Measurements from ENCODE around the gene LPP.

Gene LPP

DNA sequence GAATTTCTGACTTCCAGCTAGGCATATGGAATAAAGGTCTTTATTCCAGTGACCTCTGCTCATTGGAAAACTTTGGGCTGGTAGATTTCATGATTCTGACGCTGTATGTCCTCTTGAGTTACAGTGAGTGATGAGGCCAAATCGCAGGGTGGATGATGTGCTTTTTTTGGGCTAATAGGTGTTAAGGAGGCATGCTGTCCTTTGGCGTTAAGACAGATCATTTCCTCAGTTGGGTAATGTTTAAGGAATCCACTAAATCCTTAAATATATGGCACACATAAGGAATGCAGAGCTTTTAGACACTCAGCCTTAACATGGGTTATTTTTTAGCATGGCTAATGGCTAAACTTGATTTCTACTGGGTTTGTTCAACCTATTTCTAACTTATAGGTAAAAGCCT, 87.9 kb downstream of the LPP start:
- peaks cover 1% of the 10 kb centered on the region for H3K36me3 Mint-ChIP-seq (ENCODE audit: low read depth)
- DNase-seq (no peak), ATAC-seq (no peak)
- no peaks in the 10 kb centered on the region for H3K27me3 Mint-ChIP-seq
- peaks cover 44% of the 10 kb centered on the region for H3K4me1 Mint-ChIP-seq
- H3K9me3 Mint-ChIP-seq, result no peaks in the 10 kb centered on the region
- H3K4me3 Mint-ChIP-seq, result no peak overlapping the region
- H3K27ac Mint-ChIP-seq, result peak overlapping the region; percentile 74

DNA sequence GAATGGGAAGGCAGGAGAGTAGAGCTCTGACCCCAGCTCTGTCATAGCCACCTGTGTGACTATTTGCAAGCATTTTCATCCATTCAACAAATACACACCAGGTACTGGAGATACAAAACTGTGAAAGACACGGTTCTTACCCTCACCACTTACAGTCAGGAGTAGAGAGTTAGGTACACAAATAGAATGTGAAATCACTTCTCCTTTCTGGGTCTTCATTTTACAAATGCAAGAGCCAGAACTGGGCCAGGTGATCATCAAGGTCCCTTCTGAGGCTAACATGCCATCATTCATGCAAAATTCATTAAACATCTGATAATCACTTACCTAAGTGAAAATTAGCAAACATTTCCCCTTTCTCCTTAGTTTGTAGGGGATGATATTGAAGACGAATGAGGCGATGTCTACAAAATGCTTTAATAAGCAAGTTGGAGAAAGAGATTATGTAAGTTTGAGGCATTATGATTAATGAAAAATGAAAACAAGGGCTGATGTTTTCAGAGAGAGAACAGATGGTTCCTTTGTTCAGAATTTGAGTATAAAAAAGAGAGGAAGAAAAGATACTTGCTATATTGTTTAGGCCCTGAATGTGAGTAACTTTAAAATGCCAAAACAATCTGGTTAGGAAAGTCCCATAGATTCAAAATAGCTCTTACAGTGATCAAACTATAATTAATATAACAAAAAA, 88.6 kb downstream of the LPP start:
- no peaks in the 10 kb centered on the region for H3K36me3 Mint-ChIP-seq (ENCODE audit: low read depth)
- peaks cover 38% of the 10 kb centered on the region for H3K4me1 Mint-ChIP-seq
- ATAC-seq (no peak), DNase-seq (no peak)
- H3K4me3 Mint-ChIP-seq, result peak overlapping the region; percentile 10
- peak overlapping the region; percentile 74 for H3K27ac Mint-ChIP-seq
- H3K9me3 Mint-ChIP-seq, result no peaks in the 10 kb centered on the region
- no peaks in the 10 kb centered on the region for H3K27me3 Mint-ChIP-seq

DNA sequence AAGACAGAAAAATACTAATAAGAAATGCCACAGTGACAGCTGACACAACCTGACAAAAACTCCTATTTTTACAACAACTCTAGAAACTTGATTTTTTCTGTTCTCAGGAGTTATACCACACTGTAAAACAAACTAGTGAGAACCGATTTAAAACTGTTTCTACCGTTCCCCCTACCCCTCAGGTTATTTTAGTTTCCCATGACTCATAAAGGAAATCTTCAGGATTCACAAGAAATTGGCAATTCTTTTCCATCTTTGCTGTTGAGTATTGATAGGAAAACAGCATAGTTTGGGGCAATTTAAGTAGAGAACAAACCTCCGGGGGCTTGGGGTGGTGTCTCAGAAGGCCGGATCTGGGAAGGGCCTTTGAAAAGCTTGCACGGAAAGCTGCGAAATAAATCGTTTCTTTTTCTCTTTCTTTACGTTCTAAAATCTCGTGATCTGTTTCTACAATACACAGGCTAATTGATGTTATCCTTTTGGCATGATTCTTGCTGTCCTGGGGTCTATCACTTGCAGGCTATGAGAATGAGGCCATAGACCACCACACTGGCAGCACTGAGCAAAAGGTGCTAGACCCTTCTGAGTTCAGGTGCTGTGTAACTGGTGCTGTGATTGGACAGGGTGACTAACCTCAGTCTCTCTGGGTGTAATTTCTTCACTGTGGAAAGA, 89.3 kb downstream of the LPP start:
- Mint-ChIP-seq H3K4me3 (no peak overlapping the region), H3K27ac (peak overlapping the region; percentile 74), H3K27me3 (no peaks in the 10 kb centered on the region), H3K9me3 (no peaks in the 10 kb centered on the region), H3K4me1 (peaks cover 34% of the 10 kb centered on the region), H3K36me3 (ENCODE audit: low read depth) (no peaks in the 10 kb centered on the region)
- DNase-seq (no peak), ATAC-seq (no peak)

DNA sequence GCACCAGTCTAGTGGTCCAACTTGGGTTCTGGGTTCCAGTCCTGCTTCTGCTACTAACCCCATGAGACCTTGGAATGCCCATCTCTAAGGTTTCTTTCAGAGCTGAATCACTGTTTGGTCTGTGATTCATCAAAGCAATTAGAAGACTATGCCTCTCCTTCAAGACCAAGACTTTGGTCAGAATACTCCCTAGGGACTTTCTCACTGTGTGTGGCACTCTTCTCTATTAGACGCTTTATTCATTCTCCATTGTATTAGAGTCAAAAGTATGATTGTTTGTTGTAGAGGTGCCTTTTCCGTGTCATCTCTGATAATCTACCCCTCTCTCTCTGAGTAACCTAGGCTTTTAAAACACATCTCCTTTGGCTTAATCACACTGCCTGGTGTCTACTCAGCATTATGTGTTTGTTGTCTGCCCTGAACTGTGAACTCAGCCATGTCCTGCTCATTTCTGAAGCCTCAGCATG, 90.5 kb downstream of the LPP start:
- Mint-ChIP-seq H3K4me3 (no peak overlapping the region), H3K4me1 (peaks cover 32% of the 10 kb centered on the region), H3K36me3 (ENCODE audit: low read depth) (no peaks in the 10 kb centered on the region), H3K9me3 (no peaks in the 10 kb centered on the region), H3K27me3 (no peaks in the 10 kb centered on the region), H3K27ac (no peak overlapping the region)
- DNase-seq, result no peak
- peak; percentile 72 for ATAC-seq

DNA sequence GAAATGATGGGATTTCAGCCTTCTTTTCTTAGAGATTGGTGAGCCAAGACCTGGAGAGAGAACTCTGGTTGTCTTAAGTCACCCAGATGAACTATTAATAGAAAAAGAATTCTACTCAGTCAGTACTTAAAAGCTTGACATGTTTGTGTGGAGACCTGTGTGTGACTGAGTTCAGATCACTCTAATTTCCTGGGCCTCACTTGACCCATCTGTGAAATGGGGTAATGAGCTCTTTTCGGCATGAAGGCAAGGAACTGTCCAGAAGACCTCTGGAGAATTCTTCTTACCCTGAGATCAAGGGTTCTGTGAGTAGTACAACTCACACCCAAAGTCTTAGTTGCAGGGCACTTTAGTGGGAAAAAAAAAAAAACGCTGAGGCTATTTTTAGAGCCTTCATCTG, 92.9 kb downstream of the LPP start:
- Mint-ChIP-seq H3K4me1 (peaks cover 32% of the 10 kb centered on the region), H3K4me3 (no peak overlapping the region), H3K27me3 (no peaks in the 10 kb centered on the region), H3K36me3 (ENCODE audit: low read depth) (peaks cover 2% of the 10 kb centered on the region), H3K27ac (no peak overlapping the region), H3K9me3 (peaks cover 3% of the 10 kb centered on the region)
- DNase-seq (no peak), ATAC-seq (no peak)

DNA sequence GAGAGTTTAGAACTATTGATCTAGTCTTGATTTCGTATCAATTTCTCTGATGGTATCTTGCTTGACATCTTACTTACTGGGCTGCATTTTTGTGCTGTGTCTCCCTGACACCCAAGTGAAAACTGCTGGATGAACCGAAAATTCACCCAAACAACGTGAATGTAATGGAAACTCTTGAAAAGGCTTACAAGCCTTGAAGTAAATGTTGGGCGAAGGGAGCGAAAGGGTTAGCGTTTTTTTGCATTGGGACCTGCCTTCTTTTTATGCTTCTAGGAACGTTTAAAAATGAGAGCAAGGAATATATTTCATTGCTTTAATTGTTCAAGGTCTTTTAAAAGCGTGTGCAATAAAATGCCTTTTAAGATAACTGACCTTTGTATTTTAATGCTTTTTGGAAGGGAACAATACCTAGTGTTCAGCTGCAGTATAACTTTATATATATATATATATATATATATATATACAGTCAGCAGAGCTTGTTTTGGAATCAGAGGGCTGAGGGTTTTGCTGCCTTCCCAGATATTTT, 94.1 kb downstream of the LPP start:
- no peaks in the 10 kb centered on the region for H3K27me3 Mint-ChIP-seq
- peaks cover 7% of the 10 kb centered on the region for H3K36me3 Mint-ChIP-seq (ENCODE audit: low read depth)
- H3K27ac Mint-ChIP-seq, result no peak overlapping the region
- H3K4me1 Mint-ChIP-seq, result peaks cover 25% of the 10 kb centered on the region
- ATAC-seq (no peak), DNase-seq (no peak)
- peaks cover 8% of the 10 kb centered on the region for H3K9me3 Mint-ChIP-seq
- H3K4me3 Mint-ChIP-seq, result no peak overlapping the region

DNA sequence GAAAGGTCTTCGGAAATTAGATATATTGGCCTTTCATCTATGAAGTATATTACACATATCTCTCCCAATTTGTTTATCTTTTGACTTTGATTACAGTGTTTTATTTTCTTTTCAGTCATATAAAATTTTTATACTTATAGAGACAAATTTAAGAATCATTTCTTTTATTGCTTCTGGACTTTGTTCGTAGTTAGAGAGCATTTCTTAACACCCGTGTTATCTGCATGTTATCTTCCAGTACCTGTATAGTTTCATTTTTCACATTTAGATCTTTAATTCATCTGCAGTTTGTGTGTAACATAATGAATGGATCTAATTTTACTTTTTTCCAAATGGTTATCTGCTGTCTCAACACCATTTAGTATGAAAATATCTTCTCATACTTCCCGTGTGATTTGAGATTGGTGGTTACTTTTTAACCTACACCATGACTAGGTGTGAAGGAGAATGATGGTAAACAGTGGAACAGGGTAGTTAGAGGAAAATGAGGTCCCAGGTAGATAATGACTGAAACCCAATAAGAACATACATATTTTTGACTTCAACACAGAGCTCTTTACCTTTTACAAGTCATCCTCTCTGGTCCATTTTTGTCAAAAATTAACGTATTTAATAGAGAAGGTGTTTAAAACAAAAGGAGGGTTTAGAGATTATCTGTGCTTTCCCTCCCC, 99.3 kb downstream of the LPP start:
- DNase-seq (no peak), ATAC-seq (no peak)
- H3K36me3 Mint-ChIP-seq (ENCODE audit: low read depth), result peaks cover 20% of the 10 kb centered on the region
- peak overlapping the region; percentile 87 for H3K27ac Mint-ChIP-seq
- H3K4me1 Mint-ChIP-seq, result peaks cover 45% of the 10 kb centered on the region
- no peak overlapping the region for H3K4me3 Mint-ChIP-seq
- H3K27me3 Mint-ChIP-seq, result no peaks in the 10 kb centered on the region
- H3K9me3 Mint-ChIP-seq, result peaks cover 13% of the 10 kb centered on the region

DNA sequence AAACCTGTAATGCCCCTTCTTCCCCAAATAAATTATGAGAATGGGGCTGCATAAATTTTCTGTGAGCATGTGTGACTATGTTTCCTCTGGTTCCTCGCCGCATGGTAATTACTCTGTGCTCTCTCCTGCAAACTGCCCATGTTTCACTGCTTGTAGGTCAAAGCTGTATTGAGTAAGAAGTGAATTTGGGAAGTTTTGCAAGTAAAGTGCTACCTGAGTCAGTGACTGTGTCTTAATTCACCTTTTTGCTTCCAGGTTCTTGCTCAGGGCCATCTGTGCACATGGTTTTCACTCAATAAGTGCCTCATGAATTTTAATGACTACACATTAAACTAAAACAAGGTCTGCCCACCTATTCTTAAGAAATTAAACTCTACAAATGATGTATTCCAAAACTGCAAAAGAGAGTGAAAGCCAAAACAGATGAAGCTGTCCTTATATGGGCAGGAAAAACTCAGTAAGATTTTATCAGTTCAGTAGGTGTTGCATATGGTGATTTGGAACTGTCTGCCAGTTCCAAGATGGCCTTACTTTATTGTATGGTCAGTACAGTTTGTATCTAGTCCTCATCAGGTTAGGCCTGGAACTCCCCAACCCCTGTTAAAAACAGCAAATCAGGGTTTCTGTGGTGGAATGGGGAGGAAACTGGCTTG, 100.0 kb downstream of the LPP start:
- Mint-ChIP-seq H3K9me3 (peaks cover 13% of the 10 kb centered on the region), H3K4me1 (peaks cover 45% of the 10 kb centered on the region), H3K27ac (peak overlapping the region; percentile 87), H3K27me3 (no peaks in the 10 kb centered on the region), H3K36me3 (ENCODE audit: low read depth) (peaks cover 20% of the 10 kb centered on the region), H3K4me3 (no peak overlapping the region)
- DNase-seq, result no peak
- peak; percentile 77 for ATAC-seq

DNA sequence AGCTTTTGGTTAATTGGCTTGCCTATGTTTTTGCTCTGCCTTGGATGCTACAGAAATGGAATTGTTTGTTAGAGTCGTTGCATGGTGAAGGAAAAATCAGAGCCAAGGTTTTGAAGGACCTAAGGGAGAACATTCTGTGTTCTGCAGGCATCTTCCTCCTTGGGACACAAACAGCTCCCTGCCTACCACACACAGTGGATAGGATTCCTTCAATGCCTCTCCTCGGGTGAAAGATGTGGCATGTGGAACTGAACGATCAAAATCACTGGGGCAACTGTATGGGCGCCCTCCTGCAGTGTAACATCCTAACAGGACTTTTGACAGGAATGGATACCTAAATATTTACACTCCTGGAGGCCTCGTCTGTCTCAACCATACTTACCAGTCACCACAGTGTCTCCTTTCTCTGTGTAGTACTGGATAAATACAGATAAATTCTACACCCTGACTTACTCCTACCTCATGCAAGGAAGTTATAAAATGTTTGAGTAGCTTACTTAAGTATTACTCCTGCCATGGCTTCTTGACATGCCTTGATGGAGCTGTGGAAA, 100.6 kb downstream of the LPP start:
- Mint-ChIP-seq H3K4me3 (no peak overlapping the region), H3K36me3 (ENCODE audit: low read depth) (peaks cover 20% of the 10 kb centered on the region), H3K27me3 (no peaks in the 10 kb centered on the region), H3K27ac (peak overlapping the region; percentile 87), H3K4me1 (peaks cover 45% of the 10 kb centered on the region), H3K9me3 (peaks cover 13% of the 10 kb centered on the region)
- ATAC-seq (no peak), DNase-seq (no peak)

DNA sequence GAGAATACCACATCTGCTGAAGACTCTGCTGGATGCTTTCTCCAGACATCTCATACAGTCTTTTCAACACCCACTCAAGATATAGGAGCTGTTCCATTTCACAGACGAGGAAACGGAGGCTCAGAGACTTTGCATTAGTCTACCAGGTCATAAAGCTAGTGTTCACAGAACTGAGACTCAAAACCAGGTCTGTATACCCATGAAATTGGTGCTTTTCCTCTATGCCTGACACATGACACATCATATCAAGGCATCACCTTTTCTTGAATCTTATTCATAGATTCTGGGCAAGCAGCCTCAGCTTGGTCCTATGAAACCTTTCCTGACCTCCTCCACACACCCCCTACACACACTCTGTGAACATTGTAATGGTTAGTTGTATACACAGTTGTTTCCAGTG, 101.2 kb downstream of the LPP start:
- H3K27me3 Mint-ChIP-seq, result no peaks in the 10 kb centered on the region
- H3K4me3 Mint-ChIP-seq, result no peak overlapping the region
- ATAC-seq (peak; percentile 35), DNase-seq (no peak)
- peaks cover 45% of the 10 kb centered on the region for H3K4me1 Mint-ChIP-seq
- H3K36me3 Mint-ChIP-seq (ENCODE audit: low read depth), result peaks cover 20% of the 10 kb centered on the region
- no peak overlapping the region for H3K27ac Mint-ChIP-seq
- H3K9me3 Mint-ChIP-seq, result peaks cover 13% of the 10 kb centered on the region

DNA sequence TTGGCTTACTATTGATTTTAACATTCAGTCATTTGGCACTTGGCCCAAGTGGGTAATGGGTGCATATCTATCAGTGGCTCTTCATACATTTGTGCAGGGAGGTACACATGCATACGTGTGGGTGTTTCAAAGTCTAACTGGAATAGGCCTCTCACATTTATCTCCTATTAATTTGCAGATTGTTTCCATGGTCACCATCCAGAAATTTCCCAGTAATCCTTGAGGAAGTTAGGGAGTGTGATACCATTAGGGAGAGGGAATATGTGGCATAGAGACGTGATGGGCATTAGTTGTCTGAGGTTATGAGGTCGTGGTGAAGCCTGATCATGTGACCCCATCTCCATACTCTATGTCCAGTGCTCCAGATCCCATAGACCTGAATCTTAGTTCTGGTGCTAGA, 102.8 kb downstream of the LPP start:
- no peak overlapping the region for H3K4me3 Mint-ChIP-seq
- H3K27me3 Mint-ChIP-seq, result no peaks in the 10 kb centered on the region
- ATAC-seq, result no peak
- H3K4me1 Mint-ChIP-seq, result peaks cover 42% of the 10 kb centered on the region
- H3K36me3 Mint-ChIP-seq (ENCODE audit: low read depth), result peaks cover 21% of the 10 kb centered on the region
- no peak for DNase-seq
- no peak overlapping the region for H3K27ac Mint-ChIP-seq
- peaks cover 10% of the 10 kb centered on the region for H3K9me3 Mint-ChIP-seq

DNA sequence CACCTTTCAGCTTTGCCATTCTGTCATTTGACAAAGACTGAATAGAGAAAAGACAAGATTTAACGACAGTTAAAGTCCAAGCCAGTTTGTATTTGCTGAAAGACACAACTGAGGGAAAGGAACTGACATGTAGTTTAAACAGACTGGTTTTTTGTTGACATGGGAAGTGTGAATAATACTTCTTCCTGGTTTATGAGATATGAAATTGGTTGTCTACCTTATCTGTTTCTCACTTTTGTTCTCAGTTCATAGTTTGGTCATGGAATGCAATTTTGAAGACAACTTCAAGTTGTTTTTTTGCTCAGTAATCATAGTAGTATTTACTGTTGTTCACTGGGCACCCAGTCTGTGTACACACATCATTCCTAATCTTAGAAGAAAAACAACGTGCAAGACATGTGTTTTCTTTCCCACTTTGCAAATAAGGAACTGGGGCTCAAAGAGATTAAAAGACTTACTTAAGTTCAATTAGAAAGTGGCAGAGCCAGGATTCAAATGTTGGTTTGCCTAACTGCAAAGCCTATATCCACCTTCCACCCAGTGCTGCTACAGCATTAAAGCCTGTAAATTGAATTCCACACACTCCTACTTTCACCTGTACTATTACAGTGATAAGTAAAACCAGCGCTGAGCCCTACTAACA, 103.5 kb downstream of the LPP start:
- no peak for DNase-seq
- Mint-ChIP-seq H3K27ac (peak overlapping the region; percentile 48), H3K36me3 (ENCODE audit: low read depth) (peaks cover 18% of the 10 kb centered on the region), H3K9me3 (peaks cover 6% of the 10 kb centered on the region), H3K4me1 (peaks cover 42% of the 10 kb centered on the region), H3K27me3 (no peaks in the 10 kb centered on the region), H3K4me3 (no peak overlapping the region)
- ATAC-seq, result no peak

DNA sequence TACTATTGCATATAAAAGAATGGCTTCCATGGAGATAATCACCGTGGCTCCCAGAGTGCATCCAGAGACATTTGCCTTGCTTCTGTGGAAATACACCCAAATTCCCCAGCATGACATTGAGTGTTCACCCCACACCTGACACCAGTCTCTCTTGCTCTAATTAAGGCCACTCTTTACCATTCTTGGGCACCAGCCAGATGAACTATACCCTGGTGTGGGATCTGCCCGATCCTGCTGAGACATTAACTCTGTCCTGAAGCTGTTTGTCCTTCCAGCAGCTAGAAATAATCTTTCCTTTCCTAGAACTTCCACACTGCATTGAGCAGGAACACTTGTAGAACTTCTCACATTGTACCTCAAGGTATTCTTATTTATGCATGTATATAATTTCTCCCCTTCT, 105.2 kb downstream of the LPP start:
- ATAC-seq (no peak), DNase-seq (no peak)
- Mint-ChIP-seq H3K4me1 (peaks cover 30% of the 10 kb centered on the region), H3K9me3 (no peaks in the 10 kb centered on the region), H3K36me3 (ENCODE audit: low read depth) (peaks cover 13% of the 10 kb centered on the region), H3K27ac (no peak overlapping the region), H3K27me3 (no peaks in the 10 kb centered on the region), H3K4me3 (no peak overlapping the region)

DNA sequence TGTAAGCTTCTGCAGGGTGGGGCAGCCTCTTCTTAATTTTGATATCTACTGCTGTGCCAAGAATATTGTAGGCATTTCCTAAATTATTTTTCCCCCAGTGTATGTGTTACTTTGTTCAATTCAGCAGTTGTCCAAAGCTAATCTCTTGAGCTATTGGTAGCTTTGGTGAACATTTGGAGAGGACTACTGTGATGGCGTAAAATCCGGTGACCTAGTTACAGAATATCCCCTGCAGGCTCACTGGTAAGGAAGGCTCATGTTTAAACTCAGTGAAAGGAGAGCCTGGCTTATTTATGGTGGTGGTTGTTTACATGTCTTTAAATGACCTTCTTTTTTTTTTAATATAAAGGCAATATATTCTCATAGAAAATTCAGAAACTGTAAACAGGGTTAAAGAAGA, 105.6 kb downstream of the LPP start:
- Mint-ChIP-seq H3K4me3 (no peak overlapping the region), H3K4me1 (peaks cover 26% of the 10 kb centered on the region), H3K27ac (no peak overlapping the region), H3K27me3 (no peaks in the 10 kb centered on the region), H3K36me3 (ENCODE audit: low read depth) (peaks cover 9% of the 10 kb centered on the region), H3K9me3 (no peaks in the 10 kb centered on the region)
- ATAC-seq (no peak), DNase-seq (no peak)

All from activated naive CD8-positive, alpha-beta T cell treated with anti-CD3 and anti-CD28 coated beads, Interleukin-2, amount 50 U/mL, for 24 hours (primary cell).